Neural progenitor cell (in vitro differentiated cells): ENCODE data around the gene ATP5PF.

Experiments used
- EZH2phosphoT487 ChIP-seq: fragments of 200-600 bp; sonication (generic); IDR thresholded peaks from 2 replicates; pipeline ENCODE4 v1.6.1; 2017; ENCODE audit warnings: antibody characterized with exemption
- TF ChIP-seq, protein P1 (sequence below): fragments of 200-600 bp; sonication (generic); IDR thresholded peaks from 2 replicates; pipeline ENCODE4 v1.5.1; 2017; ENCODE audit warnings: antibody characterized with exemption, mild to moderate bottlenecking

- TF ChIP-seq, protein P1, sequence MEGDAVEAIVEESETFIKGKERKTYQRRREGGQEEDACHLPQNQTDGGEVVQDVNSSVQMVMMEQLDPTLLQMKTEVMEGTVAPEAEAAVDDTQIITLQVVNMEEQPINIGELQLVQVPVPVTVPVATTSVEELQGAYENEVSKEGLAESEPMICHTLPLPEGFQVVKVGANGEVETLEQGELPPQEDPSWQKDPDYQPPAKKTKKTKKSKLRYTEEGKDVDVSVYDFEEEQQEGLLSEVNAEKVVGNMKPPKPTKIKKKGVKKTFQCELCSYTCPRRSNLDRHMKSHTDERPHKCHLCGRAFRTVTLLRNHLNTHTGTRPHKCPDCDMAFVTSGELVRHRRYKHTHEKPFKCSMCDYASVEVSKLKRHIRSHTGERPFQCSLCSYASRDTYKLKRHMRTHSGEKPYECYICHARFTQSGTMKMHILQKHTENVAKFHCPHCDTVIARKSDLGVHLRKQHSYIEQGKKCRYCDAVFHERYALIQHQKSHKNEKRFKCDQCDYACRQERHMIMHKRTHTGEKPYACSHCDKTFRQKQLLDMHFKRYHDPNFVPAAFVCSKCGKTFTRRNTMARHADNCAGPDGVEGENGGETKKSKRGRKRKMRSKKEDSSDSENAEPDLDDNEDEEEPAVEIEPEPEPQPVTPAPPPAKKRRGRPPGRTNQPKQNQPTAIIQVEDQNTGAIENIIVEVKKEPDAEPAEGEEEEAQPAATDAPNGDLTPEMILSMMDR = no peak
- no peak for TF ChIP-seq EZH2phosphoT487
Observed at GRCh38 chr21:25744854-25745253, 10.2 kb upstream of the ATP5PF start.
